Tibial nerve (tissue), 4 donors: Measurements from ENCODE around the gene ZMYM4.

Experiments
- CTCF ChIP-seq, 5 experiments: fragments of 200-600 bp in 3 of 5; fragments of 450-650 bp in 2 of 5; sonication (generic) in 3 of 5; IDR thresholded peaks; one replicate each; pipeline ENCODE4 v1.5.1; 2016 to 2019; ENCODE audit warnings: antibody characterized with exemption in 5 of 5, mild to moderate bottlenecking in 3 of 5, moderate library complexity in 2 of 5
- EP300 ChIP-seq, 2 donors: sonication (generic); formaldehyde crosslinking; IDR thresholded peaks; one replicate each; pipeline ENCODE4 v1.6.1; 2017; ENCODE audit warnings: antibody characterized with exemption in 2 of 2, mild to moderate bottlenecking in 1 of 2
- POLR2A ChIP-seq, 2 donors: fragments of 450-650 bp; IDR thresholded peaks; one replicate each; pipeline ENCODE4 v1.6.1; 2017; ENCODE audit warnings: antibody characterized with exemption in 2 of 2, mild to moderate bottlenecking in 2 of 2, moderate library complexity in 2 of 2

GRCh38 chr1:35454176-35454575 lies 185.7 kb downstream of the ZMYM4 start:
- no peak for TF ChIP-seq CTCF (IDR thresholded peaks at IDR 0.05)
- no peak for TF ChIP-seq POLR2A (IDR thresholded peaks at IDR 0.05)
- TF ChIP-seq EP300 (IDR thresholded peaks at IDR 0.05) = no peak
